Measurements from ENCODE around the gene URM1. TPM values are rescaled to one million over a fixed set of nuclear protein-coding genes. Genes with fewer than 3 reads are reported as not detected.

URM1 gene
- total RNA-seq, 4 donors from 2014 or later, result 20.5 to 46.8 (median 30.2) TPM

GRCh38 chr9:128323791-128324190 lies 47.4 kb upstream of the URM1 start:
- no peak for ATAC-seq
- Histone ChIP-seq H3K27me3 (no peaks in the 10 kb centered on the region), H3K4me3 (peak overlapping the region in 1 of 2 donors; percentile 97), H3K9me3 (no peaks in the 10 kb centered on the region), H3K27ac (peak overlapping the region in 1 of 4 donors; percentile 91), H3K4me1 (peaks cover 0 to 46% (median 15%) of the 10 kb centered on the region in 3 donors), H3K36me3 (peaks cover 0 to 68% of the 10 kb centered on the region in 2 donors)
- no peak for TF ChIP-seq EP300 (IDR thresholded peaks at IDR 0.05)
- no peak for TF ChIP-seq CTCF (IDR thresholded peaks at IDR 0.05)
- no peak for TF ChIP-seq POLR2AphosphoS5 (IDR thresholded peaks at IDR 0.05)
- no peak for TF ChIP-seq POLR2A (IDR thresholded peaks at IDR 0.05)
- 77 to 93% methylated on average over 8 to 12 of the region's 12 CpGs for WGBS, 2 donors (ENCODE audit: low coverage in 1 of 2)

- no peaks in the 10 kb centered on the region for H3K9me3 ChIP-seq
- H3K36me3 ChIP-seq, result peaks cover 0 to 68% of the 10 kb centered on the region in 2 donors
- ATAC-seq, result no peak
- H3K27ac ChIP-seq, result no peak overlapping the region
- no peaks in the 10 kb centered on the region for H3K27me3 ChIP-seq
- H3K4me3 ChIP-seq, result no peak overlapping the region
- peaks cover 0 to 46% (median 15%) of the 10 kb centered on the region in 3 donors for H3K4me1 ChIP-seq
- WGBS, 2 donors (ENCODE audit: low coverage in 1 of 2), result 78% methylated on average over 1 of the region's 1 CpG; no CpG with 5 or more reads in 1 of the 2 donors
- no peak for TF ChIP-seq EP300 (IDR thresholded peaks at IDR 0.05)
- TF ChIP-seq POLR2A (IDR thresholded peaks at IDR 0.05), result no peak
Observed at GRCh38 chr9:128324401-128324800, 46.8 kb upstream of the URM1 start.

- H3K27me3 ChIP-seq, result no peaks in the 10 kb centered on the region
- TF ChIP-seq CTCF (IDR thresholded peaks at IDR 0.05), result no peak
- no peak overlapping the region for H3K27ac ChIP-seq
- WGBS, 2 donors (ENCODE audit: low coverage in 1 of 2), result 72 to 76% methylated on average over 4 to 10 of the region's 13 CpGs
- no peak for ATAC-seq
- H3K9me3 ChIP-seq, result no peaks in the 10 kb centered on the region
- peaks cover 0 to 44% (median 15%) of the 10 kb centered on the region in 3 donors for H3K4me1 ChIP-seq
- no peak overlapping the region for H3K4me3 ChIP-seq
- peaks cover 0 to 67% of the 10 kb centered on the region in 2 donors for H3K36me3 ChIP-seq
Observed at GRCh38 chr9:128325629-128326028, 45.5 kb upstream of the URM1 start.

GRCh38 chr9:128333451-128333869 lies 37.7 kb upstream of the URM1 start:
- no peak for ATAC-seq

GRCh38 chr9:128335161-128335560 lies 36.0 kb upstream of the URM1 start:
- ATAC-seq, result no peak
- TF ChIP-seq POLR2AphosphoS5 (IDR thresholded peaks at IDR 0.05) (no peak), EP300 (IDR thresholded peaks at IDR 0.05) (no peak), POLR2A (IDR thresholded peaks at IDR 0.05) (no peak), CTCF (IDR thresholded peaks at IDR 0.05) (no peak)
- WGBS, 2 donors (ENCODE audit: low coverage in 1 of 2), result 14 to 77% methylated on average over 1 to 4 of the region's 7 CpGs
- Histone ChIP-seq H3K4me3 (no peak overlapping the region), H3K27ac (no peak overlapping the region), H3K9me3 (no peaks in the 10 kb centered on the region), H3K4me1 (peaks cover 0 to 6% (median 0%) of the 10 kb centered on the region in 3 donors), H3K27me3 (no peaks in the 10 kb centered on the region), H3K36me3 (peaks cover 0 to 42% of the 10 kb centered on the region in 2 donors)

More at GRCh38 chr9:128333451-128333869, 37.7 kb upstream of the URM1 start:
- no peaks in the 10 kb centered on the region for H3K27me3 ChIP-seq
- H3K4me3 ChIP-seq, result no peak overlapping the region
- TF ChIP-seq POLR2AphosphoS5 (IDR thresholded peaks at IDR 0.05) (no peak), CTCF (IDR thresholded peaks at IDR 0.05) (no peak)
- no peaks in the 10 kb centered on the region for H3K9me3 ChIP-seq
- H3K4me1 ChIP-seq, result no peaks in the 10 kb centered on the region
- peaks cover 0 to 58% of the 10 kb centered on the region in 2 donors for H3K36me3 ChIP-seq
- H3K27ac ChIP-seq, result no peak overlapping the region
- 90% methylated on average over 2 of the region's 11 CpGs; no CpG with 5 or more reads in 1 of the 2 donors for WGBS, 2 donors (ENCODE audit: low coverage in 1 of 2)
